ENCODE measurements around the gene CDK14. TPM values are rescaled to one million over a fixed set of nuclear protein-coding genes. Genes with fewer than 3 reads are reported as not detected.
A peak's percentile ranks its signal among the peaks of the same experiment; 100 is the strongest.

Gene CDK14
- polyA plus RNA-seq, 10 donors: 19.1 to 25.8 (median 21.8) TPM

DNA sequence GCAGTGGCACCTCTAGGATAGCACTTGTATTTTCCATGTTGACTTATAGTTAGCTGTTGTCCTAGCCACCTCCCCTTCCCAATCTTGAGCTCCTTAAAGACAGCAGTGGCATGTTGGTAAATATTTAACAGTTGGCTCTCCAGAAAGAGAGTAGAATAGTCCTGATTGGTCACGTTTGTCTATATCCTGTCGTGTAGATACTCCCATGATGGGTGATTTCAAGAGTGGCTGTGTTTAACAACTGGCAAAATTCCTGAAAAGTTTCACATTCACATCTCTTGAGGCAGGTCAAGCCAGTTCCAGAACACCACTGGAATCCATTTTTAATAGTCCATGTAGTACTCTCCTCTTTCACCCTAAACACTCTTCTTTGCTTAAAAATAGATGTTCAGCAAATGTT is 599.9 kb downstream of the CDK14 start:
- no peak for DNase-seq

DNA sequence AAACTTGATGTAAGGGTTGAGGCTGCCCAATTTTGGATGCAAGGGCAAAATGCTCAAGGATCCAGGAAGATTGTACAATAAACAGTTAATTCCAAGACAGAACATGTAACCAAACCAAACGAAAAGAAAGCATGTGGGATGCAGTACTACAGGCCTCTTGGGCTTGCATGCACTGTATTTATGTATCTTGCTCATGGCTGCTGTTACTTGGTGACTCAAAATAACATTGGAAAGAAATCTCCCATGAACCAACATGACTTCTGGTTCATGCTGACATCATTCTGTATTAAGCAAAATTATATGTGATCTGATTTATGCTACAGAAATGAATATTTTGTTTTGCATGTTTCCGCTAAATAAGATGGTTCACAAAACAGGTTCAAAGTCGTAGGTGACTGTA is 602.2 kb downstream of the CDK14 start:
- DNase-seq: peak in 1 of 3 donors; percentile 51

DNA sequence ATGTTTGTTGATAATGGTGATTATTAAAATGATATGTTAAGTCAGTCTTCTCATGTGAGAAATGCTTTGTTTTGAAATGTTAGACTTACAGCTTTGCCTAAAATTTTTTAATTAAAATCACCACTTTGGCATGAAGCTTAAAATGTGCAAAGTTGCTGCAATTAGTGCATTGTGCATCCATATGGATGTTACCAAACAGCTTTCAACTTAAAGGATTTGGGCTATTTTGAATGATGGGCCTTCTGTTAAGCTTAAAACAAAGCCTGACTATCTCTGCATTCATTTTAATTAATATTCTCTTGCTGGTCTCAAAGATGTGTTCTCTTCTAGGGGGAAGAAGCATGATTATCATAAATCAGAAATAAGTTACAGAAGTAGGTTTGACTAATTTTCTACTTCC is 603.5 kb downstream of the CDK14 start:
- DNase-seq: no peak

DNA sequence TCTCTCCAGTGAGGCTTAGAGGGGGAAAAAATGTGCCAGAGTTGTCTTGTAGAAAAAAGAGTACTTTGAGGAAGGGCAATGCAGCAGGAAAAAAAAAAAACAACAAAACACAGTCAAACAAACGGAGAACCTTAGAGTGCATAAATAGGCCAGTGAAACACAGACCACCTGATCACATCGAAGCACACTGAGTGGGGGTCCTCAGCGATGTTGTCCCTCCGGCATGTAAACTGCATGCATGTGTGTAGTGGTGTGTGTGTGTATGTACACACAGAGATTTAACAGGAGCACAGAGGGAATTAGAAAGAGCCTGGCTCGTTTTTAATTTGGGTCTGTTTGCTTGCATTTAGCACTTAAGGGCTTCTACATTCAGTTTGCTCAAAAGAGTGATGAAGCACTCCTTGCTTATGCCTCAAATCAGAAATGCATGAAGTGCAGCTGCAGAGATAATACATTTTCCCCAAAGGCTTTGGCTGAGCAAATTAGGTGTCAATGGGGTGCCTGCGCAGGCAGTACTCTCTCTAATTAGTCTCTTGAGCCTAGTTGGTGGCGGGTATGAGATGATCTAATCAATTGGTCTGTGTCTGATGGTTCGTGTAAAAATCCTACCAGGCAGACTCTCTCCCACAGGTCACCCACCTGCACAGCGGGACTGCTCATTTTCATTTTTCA is 605.5 kb downstream of the CDK14 start:
- no peak for DNase-seq

DNA sequence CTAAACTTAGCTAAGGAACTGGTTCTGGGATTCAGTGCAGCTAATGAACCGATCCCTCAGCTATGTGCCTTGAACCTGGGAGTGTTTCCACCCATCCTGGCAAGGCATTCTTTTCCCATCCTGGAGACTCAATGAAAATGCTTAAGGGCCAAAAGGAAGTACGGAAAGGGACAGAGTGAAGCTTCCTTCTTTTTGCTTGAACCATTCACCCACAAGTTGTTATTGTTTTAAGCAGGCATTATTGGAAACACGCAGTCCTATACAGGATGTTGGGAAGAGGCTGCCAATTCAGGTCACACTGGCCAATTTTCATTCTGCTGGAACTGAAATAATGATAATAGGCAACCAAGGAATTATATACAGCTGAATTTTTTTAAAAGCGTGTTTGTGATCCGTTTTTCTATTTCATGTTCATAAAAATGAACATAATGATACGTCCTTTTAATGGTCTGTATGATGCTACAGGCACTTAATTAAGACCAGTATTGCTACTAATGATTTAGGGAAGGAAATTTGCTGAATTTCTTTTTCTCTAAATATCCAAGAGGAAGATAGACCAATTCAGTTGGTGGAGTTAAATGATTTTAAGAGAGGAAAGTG is 610.3 kb downstream of the CDK14 start:
- peak in 1 of 3 donors; percentile 58 for DNase-seq

DNA sequence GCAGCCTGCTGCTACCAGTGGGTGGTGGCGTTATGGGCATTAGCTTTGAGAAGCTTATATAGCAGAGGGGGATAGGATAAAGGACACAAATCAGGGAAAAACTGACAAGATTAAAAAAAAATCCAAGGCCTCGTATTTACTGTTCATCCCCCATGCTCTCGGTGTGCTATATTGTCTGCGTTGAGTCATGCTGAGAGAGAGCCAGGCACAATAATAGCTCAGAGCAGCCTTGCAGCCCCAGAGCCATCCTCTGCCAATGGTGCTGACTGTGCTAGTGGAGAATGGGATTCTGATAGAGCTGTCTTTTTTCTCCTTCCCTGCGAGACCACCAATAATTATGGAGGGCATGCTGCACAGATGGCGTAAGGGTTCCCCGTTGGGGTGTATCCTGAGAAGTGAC is 616.5 kb downstream of the CDK14 start:
- DNase-seq: no peak

DNA sequence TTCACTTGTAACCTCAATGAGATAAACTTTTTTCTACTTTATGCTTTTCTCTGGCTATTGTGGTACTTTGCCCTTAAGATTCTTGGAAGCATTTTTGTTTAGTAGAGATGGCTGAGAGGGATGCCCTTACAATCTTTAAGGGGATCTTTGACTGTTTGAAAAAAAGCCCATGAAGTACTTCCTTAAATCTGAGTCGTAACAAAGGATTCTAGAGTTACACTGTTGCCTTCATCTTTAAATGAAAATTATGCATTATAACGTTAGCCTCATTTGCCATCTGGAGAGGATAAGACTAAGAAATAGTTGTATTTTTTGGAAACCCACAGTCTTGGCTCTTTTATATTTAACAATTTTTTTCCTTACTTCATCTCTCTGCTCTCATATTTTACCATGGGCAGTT is 630.3 kb downstream of the CDK14 start:
- no peak for DNase-seq

DNA sequence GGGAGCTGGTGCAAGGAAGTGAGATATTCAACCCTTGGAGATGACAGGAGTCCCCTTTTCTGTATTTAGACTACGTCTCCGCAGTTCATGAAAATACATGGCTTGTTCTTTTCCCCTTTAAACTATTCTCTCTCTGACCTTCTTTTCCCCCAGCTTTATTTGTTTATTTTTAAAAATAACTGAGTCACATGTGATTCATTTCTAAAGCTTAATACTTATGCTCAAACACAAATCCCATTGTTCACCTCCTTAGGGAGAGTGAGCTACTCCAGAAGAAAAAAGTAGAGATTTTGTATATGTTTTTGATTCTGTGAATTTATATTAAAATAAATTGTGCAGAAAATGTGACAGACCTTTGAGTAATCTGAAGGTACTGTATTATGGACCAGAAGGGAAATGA is 632.2 kb downstream of the CDK14 start:
- peak in 1 of 3 donors; percentile 28 for DNase-seq

DNA sequence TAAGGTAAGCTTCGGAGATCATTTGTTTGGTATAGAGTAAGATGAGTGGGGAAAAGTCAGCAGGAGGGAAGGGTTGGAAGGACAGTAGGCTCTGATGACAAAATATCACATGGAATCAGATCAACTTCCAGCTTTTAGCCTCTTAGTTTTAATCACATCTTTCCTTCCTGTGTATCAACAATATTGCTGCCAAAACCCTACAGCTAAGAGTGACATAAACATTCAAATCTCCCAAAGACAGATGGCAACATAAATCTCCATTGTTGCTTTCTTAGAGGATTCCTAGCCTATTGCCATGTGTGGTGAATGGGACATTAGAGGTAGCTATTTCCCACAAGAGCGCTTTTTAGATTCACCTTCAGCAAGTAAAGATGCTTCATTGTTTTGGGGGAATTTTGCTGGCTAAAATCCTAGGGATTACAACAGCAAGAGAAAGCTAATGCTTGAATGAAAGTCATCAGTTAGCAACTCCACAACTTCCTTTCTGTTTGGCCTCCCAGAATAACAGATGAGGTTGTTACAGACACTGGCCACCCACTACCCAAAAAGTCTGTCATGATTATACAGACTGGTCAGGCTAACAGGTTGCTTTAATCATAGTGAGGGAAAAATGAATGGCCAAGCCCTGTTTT is 632.9 kb downstream of the CDK14 start:
- peak in 1 of 3 donors; percentile 52 for DNase-seq

DNA sequence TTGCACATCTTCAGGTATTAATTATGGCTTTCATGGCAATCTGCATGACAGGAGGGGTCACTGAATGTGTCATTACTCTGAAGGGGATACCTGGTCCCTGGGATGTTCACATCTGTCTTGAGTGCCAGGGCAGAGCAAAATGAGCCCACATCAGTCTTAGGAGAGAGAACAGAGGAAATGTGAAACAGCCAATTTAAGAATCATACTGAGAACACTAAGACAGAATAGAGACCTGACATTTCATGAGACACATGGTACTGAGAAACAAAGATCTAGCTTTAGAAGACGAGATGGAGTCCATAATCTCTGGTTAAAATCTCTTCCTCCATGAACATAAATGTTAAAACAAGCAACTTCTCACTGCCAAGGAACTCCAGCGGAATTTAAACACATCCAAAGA is 634.0 kb downstream of the CDK14 start:
- no peak for DNase-seq

DNA sequence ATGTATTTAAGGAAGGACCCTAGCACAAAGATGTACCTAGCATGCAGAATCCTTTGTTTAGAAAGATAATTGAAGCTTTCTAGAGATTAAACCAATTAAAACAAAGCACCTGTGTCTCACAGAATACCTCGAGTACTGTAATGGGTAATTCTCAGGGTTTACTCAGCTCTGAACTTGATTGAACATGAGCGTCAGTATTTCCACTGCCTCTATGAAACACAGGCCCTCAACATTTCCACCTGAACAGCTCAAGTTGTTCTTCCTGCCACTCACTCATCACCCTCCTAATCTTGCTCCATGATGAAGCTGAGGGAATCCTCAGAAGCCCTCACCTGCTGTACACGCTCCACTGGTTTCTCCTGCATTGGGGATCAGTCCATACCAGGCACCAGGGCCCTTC is 634.4 kb downstream of the CDK14 start:
- DNase-seq: no peak

DNA sequence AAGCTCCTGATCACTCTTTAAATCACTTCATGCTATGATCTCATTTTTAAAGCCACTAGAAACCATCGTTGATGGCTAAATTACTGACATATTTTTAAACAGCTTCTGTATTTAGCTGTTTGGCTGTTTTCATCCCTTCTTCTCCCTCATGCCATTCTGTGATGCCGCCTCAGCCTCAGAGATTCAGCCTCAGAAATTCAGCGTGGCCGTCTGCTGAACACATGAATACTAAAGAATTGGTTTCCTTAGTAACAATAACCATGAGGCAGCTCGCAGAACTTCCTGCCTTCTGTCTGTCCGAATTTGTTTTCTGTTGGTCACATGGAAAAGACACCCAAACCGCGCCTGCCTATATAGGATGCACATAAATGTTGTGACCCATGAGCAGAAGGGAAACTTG is 637.1 kb downstream of the CDK14 start:
- peak in 1 of 3 donors; percentile 47 for DNase-seq

DNA sequence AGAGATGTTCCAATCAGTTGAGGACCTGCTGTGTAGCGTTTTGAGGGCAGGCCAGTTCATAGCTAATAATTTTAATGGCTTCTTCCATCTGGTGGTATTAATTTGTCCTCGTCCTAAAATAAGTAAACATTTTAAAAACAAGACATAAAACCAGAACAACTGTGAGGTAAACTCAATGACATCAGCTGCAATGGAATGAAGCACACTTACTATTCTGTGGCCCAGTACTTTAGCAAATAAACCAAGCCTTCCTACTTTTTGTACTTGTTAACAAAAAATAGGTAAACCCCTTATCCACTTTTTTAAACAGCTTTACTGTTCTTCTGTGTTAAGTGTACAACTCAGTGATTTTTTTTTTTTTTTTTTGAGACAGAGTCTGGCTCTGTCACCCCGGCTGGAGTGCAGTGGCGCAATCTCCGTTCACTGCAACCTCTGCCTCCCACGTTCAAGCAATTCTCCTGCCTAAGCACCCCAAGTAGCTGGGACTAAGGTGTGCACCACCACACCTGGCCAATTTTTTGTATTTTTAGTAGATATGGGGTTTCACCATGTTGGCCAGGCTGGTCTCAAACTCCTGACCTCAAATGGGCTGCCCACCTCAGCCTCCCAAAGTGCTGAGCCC is 639.2 kb downstream of the CDK14 start:
- DNase-seq: no peak

DNA sequence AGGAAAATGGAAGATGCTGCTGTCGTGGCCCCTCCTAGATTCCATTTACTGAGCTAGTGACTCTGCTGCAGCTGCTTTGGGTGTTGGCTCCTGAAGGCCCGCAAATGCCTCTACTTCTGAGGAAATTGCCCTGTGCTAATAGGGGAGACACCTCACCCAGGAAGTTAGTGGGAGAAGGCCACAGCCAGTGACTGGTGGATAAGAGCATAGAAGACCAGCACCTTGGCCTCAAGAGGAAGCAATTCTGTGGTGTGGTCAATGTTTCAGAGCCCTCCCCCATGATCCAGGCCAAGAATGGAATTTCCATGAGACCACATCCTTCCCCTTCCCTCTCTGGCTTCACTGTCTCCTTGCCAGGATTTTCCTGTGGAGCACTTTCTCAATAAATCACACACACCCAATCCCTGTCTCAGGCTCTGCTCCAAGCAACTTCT is 643.1 kb downstream of the CDK14 start:
- peak; percentile 73 to 80 (median 78) for DNase-seq

DNA sequence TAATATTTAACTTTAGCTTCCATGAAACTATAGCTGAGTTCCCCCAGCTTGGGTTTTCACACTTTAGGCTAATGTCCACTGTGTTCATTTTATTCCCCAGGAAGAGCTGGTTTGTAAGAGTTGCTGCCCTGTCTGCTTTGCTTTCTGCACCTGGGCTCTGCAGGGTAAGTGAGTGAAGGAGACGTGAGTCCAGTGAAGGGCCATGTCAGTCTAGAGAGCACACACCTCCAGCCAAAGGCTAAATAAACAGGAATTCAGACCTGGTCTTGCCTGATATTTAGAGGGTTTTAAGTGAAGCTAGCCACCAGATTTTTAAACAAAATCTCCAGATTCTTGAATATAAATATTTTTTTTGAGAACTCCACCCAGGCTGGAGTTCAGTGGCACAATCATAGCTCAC is 643.7 kb downstream of the CDK14 start:
- DNase-seq: peak in 1 of 3 donors; percentile 41

DNA sequence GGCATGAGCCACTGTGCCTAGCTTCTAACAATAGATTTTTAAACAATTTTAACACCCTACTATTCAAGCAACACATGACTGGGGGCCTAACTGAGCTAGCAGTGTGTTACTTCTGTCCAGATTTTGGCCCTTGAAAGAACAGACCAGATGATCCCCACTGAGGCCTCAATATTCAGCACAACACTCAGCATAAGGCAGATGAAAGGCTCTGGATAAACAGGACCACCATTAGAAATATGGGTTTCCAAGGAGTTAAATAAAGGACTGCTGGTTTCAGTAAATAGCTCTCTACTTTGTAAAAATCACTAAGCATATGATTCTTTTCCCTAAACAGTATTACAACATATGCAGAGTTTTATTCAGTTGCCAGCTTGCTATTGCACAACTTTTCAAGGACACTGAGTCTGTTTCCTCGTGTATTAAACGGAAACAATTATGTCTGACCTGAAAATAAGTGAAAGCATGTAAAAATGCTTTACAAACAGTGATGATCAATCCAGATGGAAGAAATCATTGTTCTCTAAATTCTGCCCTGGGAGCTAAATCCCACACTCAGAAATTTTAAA is 644.3 kb downstream of the CDK14 start:
- peak; percentile 86 to 92 (median 86) for DNase-seq

DNA sequence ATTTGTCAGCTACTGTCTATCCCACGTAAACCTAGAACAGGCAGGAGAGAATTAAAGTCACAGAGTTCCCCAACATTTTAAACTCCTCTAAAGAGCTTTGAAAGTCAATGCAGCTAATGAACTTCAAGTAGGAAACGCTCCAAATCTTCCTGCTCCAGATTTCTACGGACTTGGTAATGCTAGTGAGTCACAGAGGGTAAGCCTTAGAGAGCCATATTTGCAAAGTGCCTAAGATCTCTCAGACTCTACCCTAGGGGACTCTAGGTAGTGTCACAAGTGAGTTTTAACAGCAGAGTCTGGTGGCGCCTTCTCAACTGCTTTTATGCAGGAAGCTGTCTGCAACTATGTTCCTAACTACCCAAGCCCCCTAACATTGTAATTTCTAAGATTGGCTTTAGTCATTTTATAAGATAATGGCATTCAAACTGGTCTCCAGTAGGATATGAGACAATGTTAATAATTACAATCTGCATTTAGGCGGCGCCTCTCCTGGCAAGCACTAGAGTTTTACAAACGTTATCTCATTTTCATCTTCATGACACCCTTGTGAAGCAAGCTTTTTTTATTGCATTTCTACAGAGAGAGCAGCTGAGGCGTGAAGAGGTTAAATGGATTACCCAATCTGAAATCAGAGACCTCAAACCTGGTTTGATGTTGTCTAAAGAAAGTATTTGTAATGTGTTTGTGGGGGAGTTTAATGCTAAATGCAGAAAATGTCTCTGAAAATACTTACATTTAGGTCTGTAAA is 646.1 kb downstream of the CDK14 start:
- DNase-seq: peak in 1 of 3 donors; percentile 28

DNA sequence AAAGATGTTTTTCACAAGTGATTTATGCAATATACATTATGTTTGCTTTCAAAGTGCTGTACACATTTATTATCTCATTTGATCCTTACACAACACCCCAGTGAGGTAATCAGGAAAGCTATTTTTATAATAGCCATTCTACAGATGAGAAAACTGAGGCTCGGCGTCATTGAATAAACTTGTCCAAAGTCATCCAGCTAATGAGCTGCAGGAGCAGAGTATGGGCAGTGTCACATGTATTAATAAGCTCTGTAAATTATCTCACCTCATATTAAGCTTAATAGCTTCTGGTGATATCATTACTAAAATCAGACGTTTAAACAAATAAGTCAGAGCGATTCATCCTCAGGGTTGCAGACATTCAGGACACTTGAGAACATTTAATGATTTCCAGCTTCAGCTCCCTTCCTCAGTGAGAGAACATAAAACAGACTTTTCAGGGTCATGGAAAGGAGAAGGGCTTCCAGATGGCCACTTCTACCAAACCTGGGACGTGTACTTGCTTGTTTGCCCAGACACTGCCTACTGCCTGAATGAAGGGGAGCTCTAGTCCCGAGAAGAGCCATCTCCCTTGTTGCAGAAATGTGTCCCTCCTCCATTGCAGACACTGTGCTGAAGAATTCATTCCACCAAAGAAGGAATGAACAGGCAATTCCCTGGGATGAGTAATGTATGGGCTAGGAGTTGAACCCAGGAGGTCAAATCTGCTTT is 647.6 kb downstream of the CDK14 start:
- DNase-seq: peak in 1 of 3 donors; percentile 73

DNA sequence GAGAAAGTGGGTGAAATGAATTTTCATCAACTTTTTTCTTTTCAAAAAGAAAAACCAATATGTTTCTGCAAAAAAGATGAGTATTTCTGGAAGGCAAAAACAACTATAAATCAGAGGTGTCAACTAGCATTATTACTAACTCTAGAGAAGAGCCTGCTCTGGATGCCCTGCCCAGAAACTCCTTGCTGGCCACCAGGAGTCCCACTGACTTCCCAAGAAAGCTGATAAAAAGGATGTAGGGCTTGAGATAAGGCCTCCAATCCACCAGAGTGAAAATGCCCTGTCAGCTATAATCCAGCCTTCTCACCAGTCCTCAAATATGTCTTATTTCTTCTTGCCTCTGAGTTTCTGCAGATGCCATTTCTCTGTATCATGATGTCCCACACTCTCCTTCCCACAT is 651.4 kb downstream of the CDK14 start:
- no peak for DNase-seq

DNA sequence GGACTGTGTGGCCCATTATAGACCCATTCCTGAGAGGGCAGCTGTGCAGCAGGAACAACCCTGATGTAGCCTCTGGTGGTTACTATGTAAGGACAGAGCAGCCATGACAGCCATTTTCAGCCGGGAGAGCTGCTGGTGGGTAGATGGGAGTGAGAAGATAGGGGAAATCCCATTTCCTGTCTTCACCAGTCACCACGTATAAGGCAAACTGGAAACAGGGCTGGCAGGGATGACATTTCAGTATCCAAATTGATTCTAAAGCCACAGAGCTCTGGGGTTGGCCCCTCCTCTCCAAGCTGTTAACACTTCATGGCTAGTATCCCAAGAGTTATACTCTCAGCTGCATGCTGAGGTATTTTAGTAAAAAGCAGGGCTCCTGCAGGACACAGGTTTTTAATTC is 652.9 kb downstream of the CDK14 start:
- DNase-seq: no peak
